ENCODE data around the gene PTPRN2. TPM values are rescaled to one million over a fixed set of nuclear protein-coding genes. Genes with fewer than 3 reads are reported as not detected.
"Not testable (repeated sequence)": the region's sequence is repeated elsewhere in the genome, so short reads cannot be mapped to it uniquely, and the experiment has no call there.

PTPRN2 gene
- total RNA-seq, 2 experiments from 2014 or later, result 7.0 to 7.2 TPM

- ATAC-seq (no peak), DNase-seq (no peak)
- ChIA-PET POLR2A (no interaction called here), CTCF (no interaction called here)
- Mint-ChIP-seq H3K36me3 (ENCODE audit: low read depth) (no peaks in the 10 kb centered on the region), H3K4me3 (no peak overlapping the region), H3K4me1 (ENCODE audit: low read depth) (no peaks in the 10 kb centered on the region), H3K27me3 (ENCODE audit: low read depth) (no peaks in the 10 kb centered on the region), H3K27ac (no peak overlapping the region), H3K9me3 (ENCODE audit: insufficient read depth) (no peaks in the 10 kb centered on the region)
Measured at GRCh38 chr7:157786375-157787274, 801.0 kb downstream of the PTPRN2 start.

GRCh38 chr7:157785486-157786186, 802.0 kb downstream of the PTPRN2 start:
- DNase-seq (no peak), ATAC-seq (no peak)
- ChIA-PET CTCF (no interaction called here), POLR2A (no interaction called here)
- Mint-ChIP-seq H3K27ac (no peak overlapping the region), H3K9me3 (ENCODE audit: insufficient read depth) (no peaks in the 10 kb centered on the region), H3K36me3 (ENCODE audit: low read depth) (no peaks in the 10 kb centered on the region), H3K4me3 (no peak overlapping the region), H3K27me3 (ENCODE audit: low read depth) (no peaks in the 10 kb centered on the region), H3K4me1 (ENCODE audit: low read depth) (no peaks in the 10 kb centered on the region)

GRCh38 chr7:157784979-157785441, 802.6 kb downstream of the PTPRN2 start:
- Mint-ChIP-seq H3K36me3 (ENCODE audit: low read depth) (no peaks in the 10 kb centered on the region), H3K27ac (no peak overlapping the region), H3K9me3 (ENCODE audit: insufficient read depth) (no peaks in the 10 kb centered on the region), H3K27me3 (ENCODE audit: low read depth) (no peaks in the 10 kb centered on the region), H3K4me1 (ENCODE audit: low read depth) (no peaks in the 10 kb centered on the region), H3K4me3 (no peak overlapping the region)
- ChIA-PET CTCF (no interaction called here), POLR2A (no interaction called here)
- no peak for DNase-seq
- no peak for ATAC-seq

GRCh38 chr7:157784041-157784835, 803.4 kb downstream of the PTPRN2 start:
- ChIA-PET CTCF (no interaction called here), POLR2A (no interaction called here)
- Mint-ChIP-seq H3K4me3 (no peak overlapping the region), H3K4me1 (ENCODE audit: low read depth) (no peaks in the 10 kb centered on the region), H3K9me3 (ENCODE audit: insufficient read depth) (no peaks in the 10 kb centered on the region), H3K27ac (no peak overlapping the region), H3K27me3 (ENCODE audit: low read depth) (no peaks in the 10 kb centered on the region), H3K36me3 (ENCODE audit: low read depth) (no peaks in the 10 kb centered on the region)
- DNase-seq, result no peak
- no peak for ATAC-seq

GRCh38 chr7:157782041-157782440, 805.6 kb downstream of the PTPRN2 start:
- Mint-ChIP-seq H3K4me3 (no peak overlapping the region), H3K27me3 (ENCODE audit: low read depth) (peaks cover under 1% of the 10 kb centered on the region)
- no peak for ATAC-seq

GRCh38 chr7:157780721-157781120, 806.9 kb downstream of the PTPRN2 start:
- no peaks in the 10 kb centered on the region for H3K9me3 Mint-ChIP-seq (ENCODE audit: insufficient read depth)
- peaks cover 3% of the 10 kb centered on the region for H3K27me3 Mint-ChIP-seq (ENCODE audit: low read depth)
- CTCF ChIA-PET, result no interaction called here
- no peaks in the 10 kb centered on the region for H3K4me1 Mint-ChIP-seq (ENCODE audit: low read depth)
- no peak overlapping the region for H3K4me3 Mint-ChIP-seq
- no peak for ATAC-seq
- DNase-seq, result no peak
- no peaks in the 10 kb centered on the region for H3K36me3 Mint-ChIP-seq (ENCODE audit: low read depth)
- POLR2A ChIA-PET, result no interaction called here
- no peak overlapping the region for H3K27ac Mint-ChIP-seq

More at GRCh38 chr7:157782041-157782440, 805.6 kb downstream of the PTPRN2 start:
- ChIA-PET CTCF (no interaction called here), POLR2A (no interaction called here)
- no peaks in the 10 kb centered on the region for H3K4me1 Mint-ChIP-seq (ENCODE audit: low read depth)
- no peak for DNase-seq
- no peaks in the 10 kb centered on the region for H3K36me3 Mint-ChIP-seq (ENCODE audit: low read depth)
- no peak overlapping the region for H3K27ac Mint-ChIP-seq
- H3K9me3 Mint-ChIP-seq (ENCODE audit: insufficient read depth), result no peaks in the 10 kb centered on the region

GRCh38 chr7:157780312-157780711, 807.3 kb downstream of the PTPRN2 start:
- H3K27me3 Mint-ChIP-seq (ENCODE audit: low read depth), result peaks cover 3% of the 10 kb centered on the region
- H3K4me3 Mint-ChIP-seq, result no peak overlapping the region
- H3K36me3 Mint-ChIP-seq (ENCODE audit: low read depth), result no peaks in the 10 kb centered on the region
- CTCF ChIA-PET, result no interaction called here
- H3K4me1 Mint-ChIP-seq (ENCODE audit: low read depth), result no peaks in the 10 kb centered on the region
- no peak for DNase-seq
- H3K27ac Mint-ChIP-seq, result no peak overlapping the region
- ATAC-seq, result no peak
- POLR2A ChIA-PET, result no interaction called here
- H3K9me3 Mint-ChIP-seq (ENCODE audit: insufficient read depth), result no peaks in the 10 kb centered on the region

GRCh38 chr7:157779206-157779605, 808.4 kb downstream of the PTPRN2 start:
- DNase-seq, result no peak
- H3K4me1 Mint-ChIP-seq (ENCODE audit: low read depth), result no peaks in the 10 kb centered on the region

GRCh38 chr7:157777194-157777762, 810.3 kb downstream of the PTPRN2 start:
- H3K27me3 Mint-ChIP-seq (ENCODE audit: low read depth); H3K27ac Mint-ChIP-seq; DNase-seq; CTCF ChIA-PET; H3K36me3 Mint-ChIP-seq (ENCODE audit: low read depth); ATAC-seq; H3K9me3 Mint-ChIP-seq (ENCODE audit: insufficient read depth); H3K4me1 Mint-ChIP-seq (ENCODE audit: low read depth); H3K4me3 Mint-ChIP-seq: not testable (repeated sequence)
- POLR2A ChIA-PET, result interaction anchor here (1.0 kb wide), 1 partner anchor 193 kb away, joined by 3 read pairs; no protein-coding TSS in a partner anchor

More at GRCh38 chr7:157779206-157779605, 808.4 kb downstream of the PTPRN2 start:
- POLR2A ChIA-PET, result no interaction called here
- H3K4me3 Mint-ChIP-seq, result no peak overlapping the region
- no peak overlapping the region for H3K27ac Mint-ChIP-seq
- no peaks in the 10 kb centered on the region for H3K9me3 Mint-ChIP-seq (ENCODE audit: insufficient read depth)
- CTCF ChIA-PET, result no interaction called here
- peaks cover 3% of the 10 kb centered on the region for H3K27me3 Mint-ChIP-seq (ENCODE audit: low read depth)
- H3K36me3 Mint-ChIP-seq (ENCODE audit: low read depth), result no peaks in the 10 kb centered on the region
- no peak for ATAC-seq

- POLR2A ChIA-PET, result no interaction called here
- CTCF ChIA-PET, result no interaction called here
- no peak overlapping the region for H3K4me3 Mint-ChIP-seq
- no peaks in the 10 kb centered on the region for H3K9me3 Mint-ChIP-seq (ENCODE audit: insufficient read depth)
- H3K27ac Mint-ChIP-seq, result no peak overlapping the region
- no peaks in the 10 kb centered on the region for H3K4me1 Mint-ChIP-seq (ENCODE audit: low read depth)
- H3K36me3 Mint-ChIP-seq (ENCODE audit: low read depth), result no peaks in the 10 kb centered on the region
- ATAC-seq (no peak), DNase-seq (no peak)
- H3K27me3 Mint-ChIP-seq (ENCODE audit: low read depth), result peaks cover 3% of the 10 kb centered on the region
Measured at GRCh38 chr7:157775560-157776332, 811.9 kb downstream of the PTPRN2 start.

- ATAC-seq, result no peak
- Mint-ChIP-seq H3K4me1 (ENCODE audit: low read depth) (no peaks in the 10 kb centered on the region), H3K9me3 (ENCODE audit: insufficient read depth) (no peaks in the 10 kb centered on the region), H3K27ac (no peak overlapping the region), H3K4me3 (no peak overlapping the region), H3K36me3 (ENCODE audit: low read depth) (no peaks in the 10 kb centered on the region), H3K27me3 (ENCODE audit: low read depth) (peaks cover 3% of the 10 kb centered on the region)
- ChIA-PET POLR2A (no interaction called here), CTCF (no interaction called here)
- no peak for DNase-seq
Measured at GRCh38 chr7:157775021-157775559, 812.5 kb downstream of the PTPRN2 start.

All from activated CD8-positive, alpha-beta T cell treated with anti-CD3 and anti-CD28 coated beads, Interleukin-2, amount 10 ng/mL, durations not matched to agents 7 days and 5 days (primary cell).